ENCODE measurements around the gene LRFN3.
"Not testable (repeated sequence)": the region's sequence is repeated elsewhere in the genome, so short reads cannot be mapped to it uniquely, and the experiment has no call there.

The LRFN3 gene

GRCh38 chr19:35939307-35940077 lies 3.3 kb downstream of the LRFN3 start:
- no peak for DNase-seq (ENCODE audit: low read depth)

DNA sequence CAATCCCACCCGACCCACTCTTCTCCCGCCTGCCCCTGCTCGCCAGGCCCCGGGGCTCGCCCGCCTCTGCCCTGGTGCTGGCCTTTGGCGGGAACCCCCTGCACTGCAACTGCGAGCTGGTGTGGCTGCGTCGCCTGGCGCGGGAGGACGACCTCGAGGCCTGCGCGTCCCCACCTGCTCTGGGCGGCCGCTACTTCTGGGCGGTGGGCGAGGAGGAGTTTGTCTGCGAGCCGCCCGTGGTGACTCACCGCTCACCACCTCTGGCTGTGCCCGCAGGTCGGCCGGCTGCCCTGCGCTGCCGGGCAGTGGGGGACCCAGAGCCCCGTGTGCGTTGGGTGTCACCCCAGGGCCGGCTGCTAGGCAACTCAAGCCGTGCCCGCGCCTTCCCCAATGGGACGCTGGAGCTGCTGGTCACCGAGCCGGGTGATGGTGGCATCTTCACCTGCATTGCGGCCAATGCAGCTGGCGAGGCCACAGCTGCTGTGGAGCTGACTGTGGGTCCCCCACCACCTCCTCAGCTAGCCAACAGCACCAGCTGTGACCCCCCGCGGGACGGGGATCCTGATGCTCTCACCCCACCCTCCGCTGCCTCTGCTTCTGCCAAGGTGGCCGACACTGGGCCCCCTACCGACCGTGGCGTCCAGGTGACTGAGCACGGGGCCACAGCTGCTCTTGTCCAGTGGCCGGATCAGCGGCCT lies 4.1 kb downstream of the LRFN3 start:
- no peak for DNase-seq (ENCODE audit: low read depth)

GRCh38 chr19:35940839-35941238 lies 4.7 kb downstream of the LRFN3 start:
- DNase-seq (ENCODE audit: low read depth): no peak

GRCh38 chr19:35942235-35942634 lies 6.1 kb downstream of the LRFN3 start:
- no peak for DNase-seq (ENCODE audit: low read depth)

DNA sequence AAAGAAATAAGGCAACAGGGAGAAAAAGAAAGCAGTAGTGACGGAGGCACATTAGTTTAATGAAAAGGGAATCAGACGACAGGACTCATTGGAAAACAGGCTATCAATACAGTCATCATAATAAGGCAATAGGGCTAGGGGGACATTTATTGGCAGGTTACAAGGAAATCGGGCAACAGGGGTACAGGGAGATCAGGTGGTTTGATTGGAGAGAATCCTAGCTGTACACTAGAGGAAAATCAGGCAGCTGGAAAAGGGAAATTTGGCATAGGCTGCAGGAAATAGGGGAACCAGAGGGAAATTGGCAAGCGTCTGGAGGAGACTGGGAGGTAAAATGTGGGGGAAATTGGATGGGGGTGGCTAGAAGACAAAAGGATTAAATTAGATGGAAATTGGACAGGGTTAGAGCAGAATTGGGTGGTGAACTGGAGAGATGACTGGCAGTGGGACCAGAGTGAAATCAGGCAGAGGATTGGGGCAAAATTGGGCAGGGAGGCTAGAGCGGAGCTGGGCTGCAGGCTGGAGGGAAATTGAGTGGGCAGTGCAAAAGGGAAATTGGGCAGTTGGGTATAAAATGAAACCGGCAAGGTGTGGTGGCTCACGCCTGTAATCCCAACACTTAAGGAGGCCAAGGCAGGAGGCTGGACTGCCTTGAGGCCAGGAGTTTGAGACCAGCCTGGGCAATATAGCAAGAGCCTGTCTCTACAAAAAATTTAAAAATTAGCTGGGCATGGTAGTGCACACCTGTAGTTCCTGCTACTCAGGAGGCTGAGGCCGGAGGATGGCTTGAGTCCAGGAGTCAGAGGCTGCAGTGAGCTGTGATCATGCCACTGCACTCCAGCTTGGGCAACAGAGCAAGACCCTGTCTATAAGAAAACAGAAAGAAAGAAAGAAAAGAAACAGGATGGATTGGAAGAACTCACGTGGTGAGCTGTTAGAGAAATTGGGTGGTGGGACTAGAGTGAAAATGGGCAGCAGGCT lies 7.4 kb downstream of the LRFN3 start:
- no peak for DNase-seq (ENCODE audit: low read depth)

GRCh38 chr19:35944556-35944955 lies 8.4 kb downstream of the LRFN3 start:
- no peak for DNase-seq (ENCODE audit: low read depth)

DNA sequence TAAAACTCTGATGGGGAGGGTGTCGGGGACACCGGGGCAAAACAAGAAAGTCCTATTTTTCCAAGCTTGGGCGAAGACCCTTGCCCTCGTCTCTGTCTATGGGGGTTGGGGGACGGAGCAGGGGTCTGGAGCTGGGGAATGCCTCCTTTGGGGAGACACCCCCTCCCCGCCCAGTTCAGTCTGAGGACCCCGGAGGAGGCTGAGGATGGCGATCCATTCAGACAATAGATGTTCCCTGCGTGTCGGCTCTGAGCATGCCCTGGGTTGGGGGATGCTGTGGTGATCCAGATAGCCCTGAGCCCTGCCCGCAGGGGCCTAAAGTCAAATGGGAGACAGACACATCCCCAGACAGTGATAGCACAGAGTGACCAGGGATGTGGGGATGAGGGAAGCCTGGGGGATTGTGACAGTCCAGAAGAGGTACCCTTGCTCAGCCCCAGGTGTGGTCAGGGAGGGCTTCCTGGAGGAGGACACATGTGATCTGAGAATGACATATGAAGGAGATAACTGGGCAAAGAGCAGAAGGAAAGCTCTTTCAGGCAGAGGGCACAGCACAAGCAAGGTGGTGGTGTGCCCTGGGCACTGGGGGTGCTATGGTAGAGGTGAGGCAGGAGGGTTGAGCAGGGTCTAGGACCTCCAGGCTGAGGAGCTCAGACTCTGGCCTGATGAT lies 9.1 kb downstream of the LRFN3 start:
- no peak for DNase-seq (ENCODE audit: low read depth)

GRCh38 chr19:35946203-35946602 lies 10.0 kb downstream of the LRFN3 start:
- DNase-seq (ENCODE audit: low read depth): no peak

GRCh38 chr19:35949131-35949530 lies 13.0 kb downstream of the LRFN3 start:
- no peak for DNase-seq (ENCODE audit: low read depth)

GRCh38 chr19:35955881-35956634 lies 19.9 kb downstream of the LRFN3 start:
- DNase-seq (ENCODE audit: low read depth): no peak

GRCh38 chr19:35957411-35957810 lies 21.2 kb downstream of the LRFN3 start:
- DNase-seq (ENCODE audit: low read depth): not testable (repeated sequence)

DNA sequence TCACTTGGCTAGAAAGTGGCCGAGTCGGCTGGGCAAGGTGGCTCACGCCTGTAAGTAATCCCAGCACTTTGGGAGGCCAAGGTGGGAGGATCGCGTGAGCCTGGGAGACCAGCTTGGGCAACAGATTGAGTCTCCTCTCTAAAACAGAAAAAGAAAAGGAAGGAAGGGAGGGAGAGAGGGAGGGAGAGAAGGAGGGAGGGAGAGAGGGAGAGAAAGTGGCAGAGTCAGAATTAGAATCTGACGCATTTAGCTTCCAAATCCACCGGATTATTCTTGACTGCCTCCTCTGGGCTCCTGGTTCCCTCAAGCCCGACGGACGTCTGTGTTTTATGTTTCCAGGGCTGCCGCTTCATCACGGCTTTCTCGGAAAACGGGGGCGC lies 22.5 kb downstream of the LRFN3 start:
- DNase-seq (ENCODE audit: low read depth): no peak

GRCh38 chr19:35959040-35959967 lies 23.1 kb downstream of the LRFN3 start:
- DNase-seq (ENCODE audit: low read depth): peak; percentile 52

- DNase-seq (ENCODE audit: low read depth): no peak
Measured at GRCh38 chr19:35959968-35960320, 23.8 kb downstream of the LRFN3 start.

GRCh38 chr19:35960432-35960972 lies 24.3 kb downstream of the LRFN3 start:
- no peak for DNase-seq (ENCODE audit: low read depth)

DNA sequence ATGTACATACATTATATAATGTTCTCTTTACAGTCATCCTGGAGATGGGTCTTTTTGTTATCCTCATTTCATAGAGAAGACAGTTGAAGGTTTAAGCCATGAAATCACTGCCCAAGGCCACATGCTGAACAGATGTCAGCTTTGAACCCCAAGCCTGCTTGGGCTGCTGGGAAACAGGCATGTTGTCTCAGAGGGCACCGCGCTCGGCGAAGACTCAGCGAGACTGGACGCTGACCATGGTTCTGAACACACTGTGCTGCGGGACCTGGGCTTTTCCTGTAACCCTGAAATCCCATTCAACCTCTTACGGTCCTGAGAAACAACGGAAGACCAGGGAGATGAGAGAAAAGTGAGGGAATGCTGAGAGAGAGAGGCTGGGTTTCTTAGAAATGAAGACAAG lies 27.3 kb downstream of the LRFN3 start:
- DNase-seq (ENCODE audit: low read depth): no peak

DNA sequence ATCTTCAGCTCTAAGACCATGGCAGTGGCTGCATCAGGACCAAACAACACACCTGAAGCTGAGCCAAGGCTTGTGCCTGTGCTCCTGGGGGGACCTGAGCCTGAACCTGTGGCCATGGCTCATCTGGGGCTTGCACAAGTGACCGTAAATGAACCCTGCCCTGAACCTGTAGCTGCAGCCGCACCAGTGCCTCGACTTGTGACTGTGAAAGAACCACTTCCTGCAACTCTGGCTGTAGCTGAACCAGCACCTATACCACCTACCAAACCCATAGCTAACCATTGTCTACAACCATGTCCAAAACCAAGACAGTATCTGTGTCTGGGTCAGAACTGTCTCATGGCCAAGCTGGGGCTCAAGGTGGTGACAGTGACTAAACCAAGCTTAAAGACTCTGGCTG lies 30.6 kb downstream of the LRFN3 start:
- no peak for DNase-seq (ENCODE audit: low read depth)

- DNase-seq (ENCODE audit: low read depth): no peak
Measured at GRCh38 chr19:35973487-35973886, 37.3 kb downstream of the LRFN3 start.

DNA sequence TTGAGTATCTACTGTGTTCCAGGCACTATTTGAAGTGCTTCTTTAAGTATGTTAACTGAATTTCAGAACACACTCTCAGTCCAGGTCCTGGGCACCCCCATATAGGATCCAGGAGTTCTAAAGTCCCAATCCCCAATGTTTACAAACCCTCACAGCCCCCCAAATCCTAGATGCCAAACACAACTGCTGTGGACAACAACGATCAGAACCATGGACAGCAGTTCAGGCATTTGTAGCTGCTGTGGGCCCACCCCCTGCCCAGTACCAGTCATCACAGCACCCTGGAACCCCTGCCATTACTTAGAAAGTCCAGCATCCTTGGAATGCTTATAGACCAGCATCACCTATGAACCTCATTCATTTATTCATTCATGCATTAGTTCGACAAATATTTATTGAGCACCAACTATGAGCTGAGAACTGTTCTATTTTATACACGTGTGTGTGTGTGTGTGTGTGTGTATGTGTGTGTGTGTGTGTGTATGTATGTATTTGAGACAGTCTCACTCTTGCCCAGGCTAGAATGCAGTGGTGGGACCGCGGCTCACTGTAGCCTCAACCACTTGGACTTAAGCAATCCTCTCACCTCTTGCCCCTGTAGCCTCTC lies 39.5 kb downstream of the LRFN3 start:
- no peak for DNase-seq (ENCODE audit: low read depth)
